ENCODE data around the gene NUDT7.

- TF ChIP-seq POLR2A (IDR thresholded peaks at IDR 0.05) (no peak), CTCF (IDR thresholded peaks at IDR 0.05) (no peak)
Measured at GRCh38 chr16:77758046-77758445, 35.7 kb downstream of the NUDT7 start.

Data from sigmoid colon (tissue), 3 donors.